GM18511 (cell line): ENCODE data around the gene EPB41.
"Not testable (repeated sequence)": the region's sequence is repeated elsewhere in the genome, so short reads cannot be mapped to it uniquely, and the experiment has no call there.

Experiments
- ATAC-seq: cut with Tn5 transposase; IDR thresholded peaks from one replicate; pipeline ENCODE4 v1.9.1; 2021; ENCODE audit warnings: mild to moderate bottlenecking, moderate library complexity; ENCODE audit not compliant: unreplicated experiment

EPB41 gene

DNA sequence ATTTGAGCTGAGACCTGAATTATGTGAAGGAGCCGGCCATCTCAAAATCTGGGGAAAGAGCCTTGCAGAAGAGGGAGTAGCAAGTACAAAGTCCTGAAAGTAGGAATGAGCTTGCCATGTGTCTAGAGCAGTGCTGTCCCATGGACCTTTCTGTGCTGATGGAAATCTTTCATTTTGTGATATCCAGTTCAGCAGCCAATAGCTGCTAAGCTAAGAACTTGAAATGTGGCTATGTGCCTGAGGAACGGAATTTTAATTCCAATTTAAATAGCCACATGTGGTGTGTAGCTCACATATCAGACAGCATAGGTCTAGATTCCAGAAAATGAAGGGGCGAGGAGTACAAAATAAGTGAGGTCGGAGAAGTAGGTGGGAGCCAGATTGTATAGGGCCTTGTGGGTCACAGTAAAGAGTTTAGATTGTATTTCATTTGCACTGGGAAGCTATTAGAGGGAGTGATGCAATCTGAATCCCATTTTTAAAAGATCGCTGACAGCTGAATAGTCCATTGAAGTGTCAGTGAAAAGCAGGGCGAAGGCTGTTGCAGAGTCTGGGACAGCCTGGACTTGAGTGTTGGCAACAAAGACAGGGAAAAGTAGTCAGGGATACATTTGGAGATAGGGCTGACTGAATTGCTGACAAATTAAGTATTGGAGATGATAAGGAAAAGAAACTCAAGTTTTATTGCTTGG lies 129.1 kb downstream of the EPB41 start:
- no peak for ATAC-seq

DNA sequence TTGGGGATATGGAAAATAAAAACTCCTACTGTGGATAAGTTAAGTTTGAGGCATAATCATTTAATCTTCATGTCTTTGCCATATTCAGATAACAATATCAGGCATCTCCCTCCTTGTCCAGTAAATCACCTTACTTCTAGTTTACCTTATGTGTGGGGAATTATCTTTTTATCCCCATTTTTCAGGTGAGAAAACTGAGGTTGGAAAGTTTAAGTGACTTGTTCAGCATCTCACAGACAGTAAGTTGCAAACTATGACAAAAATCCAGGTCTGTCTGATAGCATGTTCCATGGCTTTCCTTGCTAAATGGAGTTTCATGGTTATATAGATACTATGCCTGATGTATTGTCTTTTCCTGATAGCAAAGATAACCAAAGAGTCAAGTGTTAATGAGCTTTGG lies 129.6 kb downstream of the EPB41 start:
- ATAC-seq: no peak

DNA sequence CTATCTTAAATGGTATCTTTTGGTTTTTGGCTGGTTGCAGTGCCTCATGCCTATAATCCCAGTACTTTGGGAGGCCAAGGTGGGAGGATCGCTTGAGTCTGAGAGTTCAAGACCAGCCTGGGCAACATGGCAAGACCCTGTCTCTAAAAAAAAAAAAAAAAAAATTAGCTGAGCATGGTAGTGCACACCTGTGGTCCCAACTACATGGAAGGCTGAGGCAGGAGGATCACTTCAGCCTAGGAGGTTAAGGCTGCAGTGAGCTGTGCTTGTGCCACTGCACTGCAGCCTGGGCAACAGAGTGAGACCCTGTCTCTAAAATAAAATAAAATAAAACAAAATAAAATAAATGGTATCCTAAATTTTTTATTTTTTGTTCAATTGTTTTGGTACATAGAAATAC lies 131.3 kb downstream of the EPB41 start:
- ATAC-seq: not testable (repeated sequence)

DNA sequence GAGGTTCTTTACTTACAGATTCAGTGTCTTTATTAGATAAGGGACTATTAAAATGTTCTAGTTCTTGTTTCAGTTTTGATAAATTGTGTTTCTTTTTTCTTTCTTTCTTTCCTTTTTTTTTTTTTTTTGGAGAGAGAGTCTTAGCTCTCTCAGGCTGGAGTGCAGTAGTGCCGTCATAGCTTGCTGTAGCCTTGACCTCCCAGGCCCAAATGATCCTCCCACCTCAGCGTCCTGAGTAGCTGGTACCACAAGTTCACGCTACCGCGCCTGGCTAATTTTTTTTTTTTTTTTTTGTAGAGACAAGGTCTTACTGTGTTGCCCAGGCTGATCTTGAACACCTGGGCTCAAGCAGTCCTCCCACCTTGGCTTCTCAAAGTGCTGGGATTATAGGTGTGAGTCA lies 132.8 kb downstream of the EPB41 start:
- no peak for ATAC-seq

DNA sequence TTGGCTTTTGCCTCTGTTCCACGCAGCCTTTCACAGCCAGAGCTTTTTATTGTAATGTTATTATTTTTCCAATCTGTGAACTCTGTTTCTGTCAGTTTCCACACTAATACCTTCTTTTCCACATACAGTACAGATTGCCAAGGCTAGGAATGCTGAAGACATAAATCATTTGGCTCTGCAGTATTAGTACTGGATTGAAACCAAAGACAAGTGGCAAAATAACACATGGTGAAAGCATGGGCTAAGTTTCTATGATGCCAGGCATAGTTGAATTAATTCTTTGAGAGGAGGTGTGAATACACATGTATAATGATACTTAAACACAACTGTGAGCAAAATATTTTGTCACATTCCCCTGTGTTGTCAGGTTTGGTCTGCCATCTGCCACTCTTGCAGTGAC lies 135.8 kb downstream of the EPB41 start:
- no peak for ATAC-seq

DNA sequence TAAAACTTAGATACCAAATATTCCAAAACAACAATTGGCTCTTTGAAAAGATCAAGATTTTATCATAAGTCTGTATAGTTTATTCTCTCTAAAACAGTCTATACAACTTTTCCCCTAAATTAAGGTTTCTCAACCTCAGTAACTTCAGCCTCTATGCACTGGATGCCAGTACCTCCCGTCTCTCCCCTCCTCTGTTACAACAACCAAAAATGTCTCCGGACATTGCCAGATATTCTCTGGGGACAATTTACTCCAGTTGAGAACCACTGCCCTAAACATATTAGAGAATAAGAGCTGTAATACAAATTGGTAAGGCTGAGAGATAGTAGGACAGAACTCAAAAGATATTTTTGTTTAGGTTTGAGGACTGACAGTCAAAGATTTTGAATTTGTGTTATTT lies 137.7 kb downstream of the EPB41 start:
- ATAC-seq: no peak

DNA sequence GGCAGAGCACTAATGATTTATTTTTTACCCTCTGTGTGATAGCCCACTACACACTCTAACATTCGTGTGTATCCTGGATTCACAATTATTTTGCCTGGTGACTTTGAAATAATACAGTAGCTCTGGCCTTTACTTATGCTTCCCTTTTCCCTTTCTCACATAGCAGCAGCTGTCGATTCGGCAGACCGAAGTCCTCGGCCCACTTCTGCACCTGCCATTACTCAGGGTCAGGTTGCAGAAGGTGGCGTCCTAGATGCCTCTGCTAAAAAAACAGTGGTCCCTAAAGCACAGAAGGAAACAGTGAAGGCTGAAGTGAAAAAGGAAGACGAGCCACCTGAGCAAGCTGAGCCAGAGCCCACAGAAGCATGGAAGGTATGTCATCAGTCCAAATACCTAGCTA lies 138.6 kb downstream of the EPB41 start:
- no peak for ATAC-seq

DNA sequence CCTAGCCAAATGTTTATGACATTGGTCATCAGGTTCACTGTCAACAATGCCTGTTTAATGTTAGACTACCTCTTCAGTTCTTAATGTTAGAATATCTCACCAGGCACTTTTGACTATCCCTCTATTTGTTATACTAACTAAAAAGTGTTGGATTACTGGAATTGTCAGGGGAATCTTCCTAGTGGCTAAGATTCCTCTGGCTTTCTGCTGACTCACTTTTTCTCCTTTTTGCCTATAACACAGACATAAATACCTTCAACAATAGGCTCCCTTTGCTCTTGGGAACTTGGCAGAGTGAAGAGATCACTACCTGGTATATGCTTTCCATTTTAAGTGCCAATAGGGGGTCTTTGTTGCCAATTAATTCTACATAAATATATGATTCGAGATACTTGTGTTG lies 140.8 kb downstream of the EPB41 start:
- ATAC-seq: no peak

DNA sequence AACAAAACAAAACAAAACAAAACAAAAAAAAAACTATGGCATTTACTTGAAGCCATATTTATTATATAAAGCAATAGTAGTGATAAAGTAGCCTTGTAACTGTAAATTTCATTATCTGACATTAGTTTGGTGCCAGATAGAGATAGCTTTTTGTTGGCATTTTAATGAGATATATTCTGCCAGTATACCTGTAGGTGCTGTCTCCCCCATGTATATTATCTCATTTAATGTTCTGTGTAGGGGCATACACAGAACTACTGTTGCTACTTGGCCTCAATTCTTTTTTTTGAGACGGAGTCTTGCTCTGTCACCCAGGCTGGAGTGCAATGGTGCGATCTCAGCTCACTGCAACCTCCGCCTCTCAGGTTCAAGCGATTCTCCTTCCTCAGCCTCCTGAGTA lies 141.9 kb downstream of the EPB41 start:
- ATAC-seq: no peak

DNA sequence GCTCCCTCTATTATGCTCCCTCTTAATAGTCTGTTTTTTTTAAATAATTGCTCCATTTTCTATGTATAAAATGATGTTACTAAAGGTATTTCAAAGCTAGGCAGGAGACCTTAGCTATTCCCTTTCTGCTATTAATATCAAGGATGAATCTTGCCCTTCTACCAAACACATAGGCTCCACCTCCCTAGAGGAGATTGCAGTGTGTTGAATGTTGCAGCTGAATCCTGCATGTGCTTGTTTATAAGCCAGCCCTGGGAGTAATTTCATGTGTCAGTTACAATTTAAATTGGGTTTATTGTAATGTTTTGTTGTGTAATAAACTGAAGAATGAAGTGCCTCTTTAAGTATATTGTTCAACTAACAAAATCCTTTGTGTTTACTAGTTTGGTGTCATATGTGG lies 143.3 kb downstream of the EPB41 start:
- no peak for ATAC-seq

DNA sequence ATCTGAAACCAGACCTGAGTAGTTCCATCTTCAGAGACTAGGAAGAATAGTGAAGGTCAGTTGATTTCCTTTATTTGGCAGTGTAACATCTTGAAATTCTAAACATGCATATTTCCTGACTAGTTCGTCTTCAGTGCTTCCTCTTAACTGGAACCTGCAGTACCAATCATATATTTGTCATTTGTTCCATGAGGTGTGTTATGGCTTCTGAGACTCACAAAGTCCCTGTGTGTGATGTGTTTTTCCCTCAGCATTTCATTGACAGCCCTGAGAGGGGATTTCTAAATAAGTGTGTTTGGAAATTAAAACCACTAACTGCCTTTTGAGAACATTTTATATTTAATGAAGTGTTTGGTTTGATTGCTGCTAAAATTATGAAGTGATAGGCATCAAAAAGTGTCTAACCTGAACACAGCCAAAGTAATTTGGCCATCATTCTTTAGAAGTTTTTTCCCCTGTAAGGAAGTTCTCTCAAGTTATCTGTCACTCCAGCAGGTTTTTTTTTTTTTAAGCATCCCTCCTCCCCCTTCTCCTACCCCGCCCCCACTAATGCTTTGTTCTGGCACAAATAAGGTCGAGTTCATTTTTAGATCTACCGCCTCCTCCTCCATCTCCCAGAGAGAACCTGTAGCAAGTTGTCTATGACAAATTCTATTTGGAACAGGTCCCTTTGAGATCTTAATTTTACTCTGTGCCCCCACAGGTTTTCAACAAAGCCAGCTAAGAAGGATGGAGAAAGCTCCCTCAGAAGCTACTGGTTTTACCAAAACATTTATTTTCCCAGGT lies 148.0 kb downstream of the EPB41 start:
- no peak for ATAC-seq

DNA sequence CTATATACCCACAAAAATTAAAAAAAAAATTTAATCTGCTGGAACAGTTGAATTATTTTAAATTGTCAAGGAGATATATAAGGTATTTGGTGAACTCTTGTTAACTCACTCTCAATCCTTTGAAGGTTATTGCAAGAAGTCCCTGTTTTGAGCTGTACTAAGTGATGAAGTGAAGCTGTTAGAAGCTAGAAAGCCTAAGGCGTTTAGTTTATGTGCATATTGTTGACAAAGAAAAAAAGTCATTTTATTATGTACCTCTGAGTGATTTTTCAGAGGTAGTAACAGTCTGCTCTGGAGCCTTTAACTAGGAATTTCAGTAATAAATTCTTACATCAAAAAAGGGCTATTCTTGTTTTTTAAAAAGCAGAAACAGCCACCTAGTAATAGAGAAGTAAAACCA lies 149.7 kb downstream of the EPB41 start:
- ATAC-seq: no peak

DNA sequence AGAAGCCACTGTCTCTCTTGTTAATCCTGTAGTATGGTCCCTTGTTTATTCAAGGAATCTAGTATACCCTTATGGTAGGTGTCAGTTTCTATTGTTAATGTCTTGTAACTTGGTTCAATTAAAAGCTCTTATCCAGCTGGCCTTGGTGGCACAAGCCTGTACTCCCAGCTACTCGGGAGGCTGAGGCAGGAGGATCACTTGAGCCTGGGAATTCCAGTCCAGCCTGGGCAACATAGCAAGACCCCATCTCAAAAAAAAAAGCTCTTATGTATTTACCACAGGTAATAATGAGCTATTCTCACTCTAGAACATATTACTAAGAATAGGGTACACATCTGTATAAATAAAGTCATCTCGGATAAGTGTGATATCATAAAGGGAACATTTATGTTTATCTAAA lies 162.8 kb downstream of the EPB41 start:
- ATAC-seq: no peak

DNA sequence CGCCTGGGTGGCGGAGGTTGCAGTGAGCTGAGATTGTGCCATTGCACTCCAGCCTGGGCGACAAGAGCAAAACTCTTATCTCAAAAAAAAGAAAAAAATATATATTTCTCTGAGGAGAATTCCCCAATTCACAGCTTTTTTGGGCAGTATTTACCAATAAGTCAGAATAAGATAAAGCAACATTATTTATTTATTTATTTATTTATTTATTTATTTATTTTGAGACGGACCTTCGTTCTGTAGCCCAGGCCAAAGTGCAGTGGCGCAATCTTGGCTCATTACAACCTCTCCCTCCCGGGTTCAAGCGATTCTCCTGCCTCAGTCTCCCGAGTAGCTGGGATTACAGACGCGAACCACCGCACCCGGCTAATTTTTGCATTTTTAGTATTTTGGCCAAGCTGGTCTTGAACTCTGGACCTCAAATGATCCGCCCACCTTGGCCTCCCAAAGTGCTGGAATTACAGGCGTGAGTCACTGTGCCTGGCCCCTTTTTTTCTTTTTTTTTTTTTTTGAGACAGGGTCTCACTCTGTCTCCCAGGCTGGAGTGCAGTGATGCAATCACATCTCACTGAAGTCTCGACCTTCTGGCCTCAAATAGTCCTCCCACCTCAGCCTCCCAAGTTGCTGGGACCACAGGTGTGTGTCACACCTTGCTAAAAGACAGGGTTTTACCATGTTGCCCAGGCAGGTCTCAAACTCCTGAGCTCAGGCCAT lies 165.7 kb downstream of the EPB41 start:
- ATAC-seq: not testable (repeated sequence)

DNA sequence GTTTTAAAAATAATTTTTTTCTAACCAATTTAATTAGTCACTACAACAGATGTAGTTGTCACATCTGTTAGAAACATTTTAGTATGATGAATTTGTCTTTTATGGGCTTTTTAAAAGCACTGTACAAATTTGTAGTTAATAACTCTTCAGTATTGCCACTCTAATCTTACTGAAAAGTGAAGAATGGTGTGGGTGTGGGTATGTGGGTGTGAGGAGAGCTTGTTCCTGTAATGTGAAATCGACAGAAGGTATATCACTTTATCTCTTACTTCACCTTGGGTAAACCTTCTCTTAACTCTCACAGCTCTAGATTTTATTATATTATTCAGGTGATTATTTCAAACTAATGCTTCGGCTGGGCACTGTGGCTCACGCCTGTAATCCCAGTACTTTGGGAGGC lies 166.8 kb downstream of the EPB41 start:
- no peak for ATAC-seq

DNA sequence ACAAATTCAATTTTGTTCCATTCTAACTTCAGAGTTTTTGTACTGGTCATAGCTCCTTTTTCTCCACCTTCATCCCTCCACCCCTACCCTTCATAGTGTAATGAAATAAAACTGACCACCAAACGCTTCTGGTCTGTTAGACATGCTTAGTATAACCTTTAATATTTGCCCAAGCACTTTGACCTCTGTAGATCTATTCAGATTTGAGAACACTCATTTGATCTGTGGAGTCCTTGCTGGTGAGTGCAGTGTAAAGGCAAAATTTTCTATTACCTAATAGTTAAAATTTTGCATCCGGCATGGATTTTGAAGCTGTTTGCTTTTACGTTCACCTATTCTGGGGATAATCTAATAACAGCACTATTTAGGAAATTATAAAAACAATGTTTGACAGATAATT lies 168.2 kb downstream of the EPB41 start:
- no peak for ATAC-seq

DNA sequence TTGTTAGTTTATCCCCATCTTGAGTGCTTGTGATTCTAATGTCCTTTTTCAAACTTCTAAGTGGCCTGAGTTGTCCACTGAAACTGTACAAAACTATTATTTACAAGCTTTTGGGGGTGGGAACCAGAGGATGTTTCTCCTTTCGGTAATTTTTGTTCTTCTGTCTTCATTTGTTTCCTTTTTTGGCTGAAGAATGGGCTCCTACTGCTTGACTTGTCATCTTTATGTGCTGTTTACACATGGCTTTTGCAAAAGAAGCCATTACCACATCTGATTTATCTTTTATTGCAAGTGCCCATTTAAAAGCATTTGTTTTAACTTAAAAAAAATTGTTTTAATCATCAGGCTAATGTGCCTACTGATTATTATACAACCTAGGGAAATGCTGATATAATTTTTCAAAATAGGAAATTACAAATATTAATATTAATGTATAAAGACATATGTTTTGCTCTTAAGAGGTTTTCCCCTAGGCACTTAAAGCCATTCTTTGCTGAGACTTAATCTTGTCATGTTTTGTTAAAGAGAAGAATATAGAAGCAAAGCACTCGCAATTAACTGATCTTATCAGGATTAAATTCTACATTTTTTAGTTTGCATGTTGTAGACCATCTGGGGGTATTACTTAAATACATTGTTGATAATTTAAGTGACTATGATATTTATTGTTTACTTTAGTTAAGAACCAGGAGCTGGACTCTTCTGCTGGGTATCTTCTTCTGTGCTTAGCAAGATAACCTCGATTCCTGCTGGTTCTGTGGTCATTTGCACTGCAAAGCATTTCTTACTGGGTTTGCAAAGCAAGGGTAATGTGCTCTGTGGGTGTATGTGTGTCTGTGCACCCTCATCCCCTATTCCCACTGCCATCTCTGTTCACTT lies 169.2 kb downstream of the EPB41 start:
- ATAC-seq: no peak

DNA sequence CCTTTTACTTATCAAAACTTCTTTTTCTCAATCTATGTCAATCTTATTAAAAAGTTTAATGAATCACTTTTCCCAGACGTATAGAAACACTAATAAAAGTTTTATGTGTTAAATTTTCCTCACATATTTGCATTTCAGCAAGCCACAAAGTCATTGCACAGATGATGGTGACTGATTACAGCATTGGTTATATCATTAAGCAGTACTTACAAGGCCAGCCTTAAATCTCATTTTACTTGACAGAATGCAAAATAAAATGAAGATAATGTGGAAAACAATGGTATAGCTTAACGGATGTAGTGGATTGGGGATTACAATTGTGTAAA lies 169.8 kb downstream of the EPB41 start:
- no peak for ATAC-seq

DNA sequence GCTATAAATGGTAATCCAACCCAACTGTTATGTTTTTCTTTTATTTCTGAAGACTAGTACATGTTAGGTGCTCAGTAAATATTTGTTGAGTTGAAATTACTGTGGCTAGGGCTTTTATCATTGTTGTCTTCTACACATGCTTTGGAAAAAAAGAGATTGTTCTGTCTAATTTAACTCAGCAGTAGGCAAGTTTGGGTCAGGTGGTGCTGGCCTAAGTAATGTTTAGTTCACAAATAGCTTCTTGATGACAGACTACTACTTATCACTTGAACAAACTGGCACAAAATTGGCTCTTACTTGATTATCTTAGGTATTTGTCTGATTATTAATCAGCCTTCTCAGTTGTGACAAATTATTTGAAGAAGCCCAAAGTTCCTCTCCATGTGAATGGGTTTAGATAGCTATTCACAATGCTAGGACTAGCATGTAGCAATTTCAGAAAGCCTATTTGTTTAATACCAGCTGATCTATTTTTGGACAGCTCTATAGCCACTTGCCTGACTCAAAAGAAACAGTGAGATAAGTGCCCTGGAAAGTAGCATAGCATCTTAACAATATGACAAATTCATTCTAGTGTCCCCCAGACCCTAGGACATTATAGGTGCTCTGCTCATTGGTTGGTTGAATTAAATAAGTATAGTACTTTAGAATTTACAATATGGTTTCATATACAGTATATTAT lies 176.7 kb downstream of the EPB41 start:
- ATAC-seq: no peak

DNA sequence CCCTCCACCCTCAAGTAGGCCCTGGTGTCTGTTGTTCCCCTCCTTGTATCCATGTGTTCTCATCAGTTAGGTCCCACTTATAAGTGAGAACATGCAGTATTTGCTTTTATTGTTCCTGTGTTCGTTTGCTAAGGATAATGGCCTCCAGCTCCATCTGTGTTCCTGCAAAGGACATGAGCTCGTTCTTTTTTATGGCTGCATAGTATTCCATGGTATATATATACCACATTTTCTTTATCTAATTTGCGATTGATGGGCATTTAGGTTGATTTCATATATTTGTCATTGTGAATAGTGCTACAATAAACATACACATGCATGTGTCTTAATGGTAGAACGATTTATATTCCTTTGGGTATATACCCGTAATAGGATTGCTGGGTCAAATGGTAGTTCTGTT lies 178.3 kb downstream of the EPB41 start:
- not testable (repeated sequence) for ATAC-seq

DNA sequence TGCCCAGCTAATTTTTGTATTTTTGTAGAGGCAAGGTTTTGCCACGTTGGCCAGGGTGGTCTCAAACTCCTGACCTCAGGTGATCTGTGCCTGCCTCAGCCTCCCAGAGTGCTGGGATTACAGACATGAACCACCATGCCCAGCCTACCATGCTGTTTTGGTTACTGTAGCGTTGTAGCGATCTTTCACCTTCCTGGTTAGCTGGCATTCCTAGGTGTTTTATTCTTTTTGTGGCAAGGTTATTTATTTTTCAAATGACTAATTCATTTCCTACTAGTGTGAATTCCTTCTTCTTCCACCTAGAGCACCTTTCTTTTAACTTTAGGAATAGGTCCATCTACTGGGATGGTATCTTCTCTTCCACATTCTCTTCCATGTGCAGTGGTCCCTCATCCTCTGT lies 180.1 kb downstream of the EPB41 start:
- no peak for ATAC-seq
